HFF-Myc (cell line): ENCODE results near the gene OR2T8.

Source experiments
- DNase-seq: peaks from one replicate; pipeline ENCODE4 v3.0.0-alpha.2; 2011; ENCODE audit warnings: low read depth; ENCODE audit errors: extremely low read depth
- H3K4me3 ChIP-seq: replicated peaks from 2 replicates; pipeline ENCODE4 v1.5.1; 2011; ENCODE audit warnings: low read depth, mild to moderate bottlenecking, control low read depth, low read length
- CTCF ChIP-seq: IDR thresholded peaks from 2 replicates; pipeline ENCODE4 v1.5.1; 2012; ENCODE audit warnings: mild to moderate bottlenecking, low read depth, low read length, control low read depth; ENCODE audit errors: missing control alignments

Gene OR2T8

DNA sequence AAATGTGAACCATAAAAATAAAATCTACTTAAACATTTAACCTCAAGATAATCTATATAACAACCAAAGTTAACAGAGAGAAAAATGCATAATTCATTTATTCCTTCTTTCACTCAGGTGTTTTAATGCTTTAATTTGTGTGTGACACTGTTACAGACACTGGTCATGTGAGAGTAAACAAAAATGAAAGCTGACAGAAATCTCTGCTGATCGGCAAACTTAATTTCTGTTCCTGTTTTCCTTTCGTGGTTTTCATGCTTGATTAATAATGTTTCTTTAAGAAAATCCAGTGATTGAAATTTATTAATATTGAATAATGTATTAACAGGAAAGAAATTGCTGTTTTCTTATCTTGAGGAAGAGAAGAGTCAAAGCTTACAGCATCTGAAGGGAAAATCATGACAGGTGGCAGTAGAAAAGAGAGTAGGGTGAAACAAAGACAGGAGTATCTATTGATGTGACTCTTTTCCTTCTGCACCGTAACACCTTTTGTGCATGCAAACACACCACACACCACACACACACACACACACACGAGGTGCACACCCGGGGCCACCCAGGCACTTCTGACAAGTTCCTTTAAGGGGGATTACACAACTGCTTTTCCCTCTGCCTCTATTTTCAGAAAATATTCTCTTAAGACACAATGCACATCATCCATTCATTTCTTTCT is 46.6 kb downstream of the OR2T8 start:
- no peak for TF ChIP-seq CTCF
- no peak overlapping the region for H3K4me3 ChIP-seq

More for the DNA sequence above, 46.6 kb downstream of the OR2T8 start:
- no peak for DNase-seq
